ENCODE measurements around the gene RNF145.

GRCh38 chr5:159130871-159131270 is 78.5 kb downstream of the RNF145 start:
- TF ChIP-seq CTCF (conservative IDR thresholded peaks at IDR 0.05; ENCODE audit: low read depth, low read length): no peak
- no peak for TF ChIP-seq EZH2phosphoT487 (IDR thresholded peaks at IDR 0.05; ENCODE audit: borderline replicate concordance, low read length)
- TF ChIP-seq EZH2 (IDR thresholded peaks at IDR 0.05; ENCODE audit: low read length, unreplicated experiment): no peak

Data from PC-3 (cell line).